MM.1S (cell line): Measurements from ENCODE around the gene CPSF2.
A peak's percentile ranks its signal among the peaks of the same experiment; 100 is the strongest.

Source experiments
- DNase-seq: peaks from one replicate; pipeline ENCODE4 v3.0.0-alpha.2; 2015
- H2AFZ ChIP-seq: fragments of 300-600 bp; sonication (generic); 2 replicates; pipeline ENCODE4 v1.6.0; 2016; ENCODE audit warnings: antibody characterized with exemption, low read length
- H3F3A ChIP-seq: fragments of 300-600 bp; sonication (generic); 2 replicates; pipeline ENCODE4 v1.6.1; 2016; ENCODE audit warnings: mild to moderate bottlenecking, antibody characterized with exemption, low read length, moderate library complexity, mixed read lengths; ENCODE audit not compliant: insufficient read depth
- H3K27ac ChIP-seq: fragments of 300-600 bp; sonication (generic); 2 replicates; pipeline ENCODE4 v1.5.1; 2016; ENCODE audit warnings: mild to moderate bottlenecking, low read length
- H3K27me3 ChIP-seq: fragments of 300-600 bp; sonication (generic); replicated peaks from 2 replicates; pipeline ENCODE4 v1.6.0; 2016; ENCODE audit warnings: low read length; ENCODE audit not compliant: insufficient read depth
- H3K36me3 ChIP-seq: fragments of 300-600 bp; sonication (generic); replicated peaks from 2 replicates; pipeline ENCODE4 v1.6.1; 2016; ENCODE audit warnings: mild to moderate bottlenecking, low read length, mixed read lengths; ENCODE audit not compliant: insufficient read depth
- H3K4me1 ChIP-seq: fragments of 300-600 bp; sonication (generic); 2 replicates; pipeline ENCODE4 v1.6.1; 2016; ENCODE audit warnings: low read length, mixed read lengths
- H3K4me2 ChIP-seq: fragments of 300-600 bp; sonication (generic); 2 replicates; pipeline ENCODE4 v1.6.0; 2016; ENCODE audit warnings: low read depth, low read length
- H3K4me3 ChIP-seq: fragments of 300-600 bp; sonication (generic); 2 replicates; pipeline ENCODE4 v1.5.1; 2016; ENCODE audit warnings: low read length, mixed read lengths
- H3K79me2 ChIP-seq: fragments of 300-600 bp; sonication (generic); 2 replicates; pipeline ENCODE4 v1.6.1; 2016; ENCODE audit warnings: mixed run types, low read length, mixed read lengths
- H3K9ac ChIP-seq: fragments of 300-600 bp; sonication (generic); 2 replicates; pipeline ENCODE4 v1.6.1; 2016; ENCODE audit warnings: low read length, mixed read lengths
- H3K9me2 ChIP-seq: fragments of 300-600 bp; sonication (generic); replicated peaks from 2 replicates; pipeline ENCODE4 v1.6.1; 2016; ENCODE audit warnings: mild to moderate bottlenecking, low read length, mixed read lengths; ENCODE audit not compliant: insufficient read depth
- H3K9me3 ChIP-seq: fragments of 300-600 bp; sonication (generic); replicated peaks from 2 replicates; pipeline ENCODE4 v1.6.1; 2016; ENCODE audit warnings: mild to moderate bottlenecking, low read length, mixed read lengths; ENCODE audit not compliant: insufficient read depth
- H4K20me1 ChIP-seq: fragments of 300-600 bp; sonication (generic); 2 replicates; pipeline ENCODE4 v1.6.1; 2016; ENCODE audit warnings: mild to moderate bottlenecking, low read length, moderate library complexity, mixed read lengths; ENCODE audit not compliant: insufficient read depth
- EZH2 ChIP-seq: fragments of 300-600 bp; sonication (generic); optimal IDR thresholded peaks from 2 replicates; pipeline ENCODE3; 2017; ENCODE audit warnings: low read depth, mild to moderate bottlenecking, antibody characterized with exemption, low read length, mixed read lengths
- EZH2phosphoT487 ChIP-seq: fragments of 300-600 bp; sonication (generic); IDR thresholded peaks from 2 replicates; pipeline ENCODE4 v1.6.1; 2018; ENCODE audit warnings: antibody characterized with exemption, low read length
- TF ChIP-seq, protein P1 (sequence below): fragments of 300-600 bp; sonication (generic); IDR thresholded peaks from 2 replicates; pipeline ENCODE4 v1.5.1; 2016; ENCODE audit warnings: antibody characterized with exemption, low read length, mixed read lengths

CPSF2 gene

GRCh38 chr14:92093320-92093719 lies 28.4 kb upstream of the CPSF2 start:
- Histone ChIP-seq H3K36me3 (no peaks in the 10 kb centered on the region), H3K9me2 (no peaks in the 10 kb centered on the region), H3K4me1 (no peaks in the 10 kb centered on the region), H3K27ac (no peak overlapping the region), H3K4me2 (no peak overlapping the region), H3K79me2 (no peaks in the 10 kb centered on the region), H3F3A (no peaks in the 10 kb centered on the region), H3K27me3 (no peaks in the 10 kb centered on the region), H2AFZ (no peak overlapping the region), H3K9me3 (no peaks in the 10 kb centered on the region), H4K20me1 (no peaks in the 10 kb centered on the region), H3K4me3 (no peak overlapping the region), H3K9ac (no peak overlapping the region)
- DNase-seq: no peak
- no peak for TF ChIP-seq EZH2
- TF ChIP-seq, protein P1, sequence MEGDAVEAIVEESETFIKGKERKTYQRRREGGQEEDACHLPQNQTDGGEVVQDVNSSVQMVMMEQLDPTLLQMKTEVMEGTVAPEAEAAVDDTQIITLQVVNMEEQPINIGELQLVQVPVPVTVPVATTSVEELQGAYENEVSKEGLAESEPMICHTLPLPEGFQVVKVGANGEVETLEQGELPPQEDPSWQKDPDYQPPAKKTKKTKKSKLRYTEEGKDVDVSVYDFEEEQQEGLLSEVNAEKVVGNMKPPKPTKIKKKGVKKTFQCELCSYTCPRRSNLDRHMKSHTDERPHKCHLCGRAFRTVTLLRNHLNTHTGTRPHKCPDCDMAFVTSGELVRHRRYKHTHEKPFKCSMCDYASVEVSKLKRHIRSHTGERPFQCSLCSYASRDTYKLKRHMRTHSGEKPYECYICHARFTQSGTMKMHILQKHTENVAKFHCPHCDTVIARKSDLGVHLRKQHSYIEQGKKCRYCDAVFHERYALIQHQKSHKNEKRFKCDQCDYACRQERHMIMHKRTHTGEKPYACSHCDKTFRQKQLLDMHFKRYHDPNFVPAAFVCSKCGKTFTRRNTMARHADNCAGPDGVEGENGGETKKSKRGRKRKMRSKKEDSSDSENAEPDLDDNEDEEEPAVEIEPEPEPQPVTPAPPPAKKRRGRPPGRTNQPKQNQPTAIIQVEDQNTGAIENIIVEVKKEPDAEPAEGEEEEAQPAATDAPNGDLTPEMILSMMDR: peak; percentile 10; the same call in 1 of the 2 replicates

DNA sequence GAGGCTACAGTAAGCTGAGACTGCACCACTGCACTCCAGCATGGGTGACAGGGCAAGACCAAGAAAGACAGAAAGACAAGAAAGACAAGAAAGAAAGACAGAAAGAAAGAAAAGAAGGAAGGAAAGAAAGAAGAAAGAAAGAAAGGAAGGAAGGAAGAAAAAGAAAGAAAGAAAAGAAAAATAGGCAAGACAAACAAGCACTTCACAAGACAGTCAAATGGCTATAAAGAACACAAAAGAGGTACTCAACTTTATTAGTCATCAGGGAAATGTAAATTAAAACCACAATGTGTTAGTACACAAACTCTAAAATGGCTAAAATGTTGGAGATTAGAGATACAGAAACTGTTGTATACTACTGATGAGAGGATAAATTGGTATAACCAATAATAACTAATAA lies 22.0 kb upstream of the CPSF2 start:
- no peaks in the 10 kb centered on the region for H3K9me2 ChIP-seq
- H3K79me2 ChIP-seq: peaks cover 28% of the 10 kb centered on the region
- H3K4me1 ChIP-seq: no peaks in the 10 kb centered on the region
- DNase-seq: no peak
- H3K4me2 ChIP-seq: no peak overlapping the region
- no peaks in the 10 kb centered on the region for H3F3A ChIP-seq
- H3K27me3 ChIP-seq: no peaks in the 10 kb centered on the region
- no peak overlapping the region for H2AFZ ChIP-seq
- H3K9ac ChIP-seq: no peak overlapping the region
- H3K36me3 ChIP-seq: no peaks in the 10 kb centered on the region
- H3K27ac ChIP-seq: no peak overlapping the region
- H3K4me3 ChIP-seq: no peak overlapping the region
- H4K20me1 ChIP-seq: no peaks in the 10 kb centered on the region
- no peaks in the 10 kb centered on the region for H3K9me3 ChIP-seq
- TF ChIP-seq, protein P1: no peak
- TF ChIP-seq EZH2phosphoT487: no peak
- no peak for TF ChIP-seq EZH2

DNA sequence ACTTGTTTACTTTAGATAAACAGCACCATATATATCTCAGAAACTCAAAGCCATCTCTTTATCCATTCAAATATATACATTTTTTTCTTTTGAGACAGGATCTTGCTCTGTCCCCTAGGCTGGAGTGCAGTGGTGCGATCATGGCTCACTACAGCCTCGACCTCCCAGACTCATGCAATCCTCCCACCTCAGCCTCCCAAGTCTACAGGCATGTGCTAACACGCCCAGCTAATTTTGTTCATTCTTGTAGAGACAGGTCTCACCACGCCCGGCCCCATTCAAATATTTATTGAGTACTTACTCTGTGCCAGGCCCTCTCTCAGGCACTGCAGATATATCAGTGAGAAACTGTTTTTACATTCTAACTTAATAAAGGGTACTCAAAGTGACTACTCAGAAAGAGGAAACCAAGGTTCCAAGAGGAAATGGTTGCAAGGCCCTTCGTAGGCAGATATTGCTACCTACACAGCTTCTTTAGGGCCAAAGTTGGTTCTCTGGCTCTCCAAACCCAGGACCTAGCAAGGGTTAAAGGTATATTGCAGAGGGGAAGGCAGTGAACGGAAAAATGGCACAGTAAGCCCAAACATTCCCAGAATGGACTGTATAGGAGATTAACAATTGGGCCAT lies 18.3 kb upstream of the CPSF2 start:
- no peak for DNase-seq
- Histone ChIP-seq H2AFZ (no peak overlapping the region), H3K9me2 (no peaks in the 10 kb centered on the region), H4K20me1 (no peaks in the 10 kb centered on the region), H3K4me2 (no peak overlapping the region), H3K27ac (no peak overlapping the region), H3K4me1 (no peaks in the 10 kb centered on the region), H3K36me3 (no peaks in the 10 kb centered on the region), H3F3A (no peaks in the 10 kb centered on the region), H3K9me3 (no peaks in the 10 kb centered on the region), H3K9ac (no peak overlapping the region), H3K4me3 (no peak overlapping the region), H3K27me3 (no peaks in the 10 kb centered on the region), H3K79me2 (peaks cover 36% of the 10 kb centered on the region)
- TF ChIP-seq, protein P1: no peak
- TF ChIP-seq EZH2: no peak
- TF ChIP-seq EZH2phosphoT487: no peak
